HG03460 (cell line): ENCODE data around the gene SMTN.
"Not testable (repeated sequence)": the region's sequence is repeated elsewhere in the genome, so short reads cannot be mapped to it uniquely, and the experiment has no call there.

Experiments used
- ATAC-seq: cut with Tn5 transposase; IDR thresholded peaks from one replicate; pipeline ENCODE4 v1.9.1; 2021; ENCODE audit not compliant: unreplicated experiment

The SMTN gene

DNA sequence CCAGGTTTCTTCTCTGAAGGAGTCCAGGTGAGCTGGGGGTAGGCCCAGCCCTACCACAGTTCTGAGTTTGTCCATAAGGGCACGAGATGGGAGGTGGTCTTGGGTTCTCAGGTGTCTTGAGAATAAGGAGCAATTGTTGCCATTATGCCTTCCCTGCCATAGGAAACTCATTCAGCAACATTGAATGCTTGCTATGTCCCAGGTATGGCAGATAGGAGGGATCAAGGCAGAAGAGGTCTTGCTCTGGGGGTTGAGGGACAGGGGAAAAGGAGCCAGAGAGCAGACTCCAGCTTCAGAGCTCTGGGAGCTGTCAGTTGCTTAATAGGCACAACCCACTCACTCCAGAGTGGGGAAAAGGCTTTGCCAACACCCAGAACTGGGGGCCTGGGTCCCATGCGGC is 22.0 kb downstream of the SMTN start:
- no peak for ATAC-seq

DNA sequence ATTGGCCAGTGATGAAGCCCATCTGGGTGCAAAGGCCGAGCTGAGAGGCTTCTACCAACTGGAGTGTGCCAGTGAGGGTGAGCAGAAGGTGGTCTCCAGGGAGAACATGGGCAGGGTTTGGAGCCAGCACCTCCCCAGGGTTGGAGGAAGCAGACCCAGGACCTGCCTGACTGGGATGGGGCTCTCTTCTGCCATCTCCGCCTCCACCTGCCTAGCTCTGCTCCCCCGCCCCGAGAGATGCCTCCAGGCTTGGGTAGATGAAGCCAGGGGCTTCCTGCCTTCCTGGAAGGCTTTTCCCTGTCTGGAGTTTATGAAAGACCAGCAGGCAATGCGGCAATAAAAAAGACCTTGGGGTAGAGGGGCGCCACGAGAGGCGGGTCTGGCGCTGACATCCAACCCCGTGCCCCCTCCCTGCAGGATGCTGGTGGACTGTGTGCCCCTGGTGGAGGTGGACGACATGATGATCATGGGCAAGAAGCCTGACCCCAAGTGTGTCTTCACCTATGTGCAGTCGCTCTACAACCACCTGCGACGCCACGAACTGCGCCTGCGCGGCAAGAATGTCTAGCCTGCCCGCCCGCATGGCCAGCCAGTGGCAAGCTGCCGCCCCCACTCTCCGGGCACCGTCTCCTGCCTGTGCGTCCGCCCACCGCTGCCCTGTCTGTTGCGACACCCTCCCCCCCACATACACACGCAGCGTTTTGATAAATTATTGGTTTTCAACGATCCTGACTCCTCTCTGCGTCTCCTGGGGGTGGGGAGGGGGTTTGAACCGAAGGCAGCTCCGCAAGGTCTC is 23.0 kb downstream of the SMTN start:
- ATAC-seq, result no peak

DNA sequence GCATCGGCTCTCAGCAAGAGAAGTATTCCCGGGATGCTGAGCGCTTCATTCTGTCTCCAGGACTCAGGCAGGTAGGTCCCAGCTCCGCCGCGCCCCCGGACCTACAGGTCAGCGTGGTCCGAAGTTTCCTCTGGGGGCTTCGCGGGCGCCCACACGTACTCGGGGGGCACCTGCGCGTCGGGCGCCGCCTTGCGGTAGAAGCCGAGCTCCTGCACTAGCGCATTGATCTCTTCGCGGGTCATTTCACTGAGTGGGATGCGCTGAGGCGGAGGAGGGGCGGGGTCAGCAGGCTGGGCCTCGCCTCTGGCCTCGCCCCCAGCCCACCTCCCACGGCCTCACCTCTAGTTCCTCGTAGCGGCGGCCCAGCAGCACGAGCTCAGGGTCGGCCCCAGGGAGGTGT is 23.8 kb downstream of the SMTN start:
- no peak for ATAC-seq

DNA sequence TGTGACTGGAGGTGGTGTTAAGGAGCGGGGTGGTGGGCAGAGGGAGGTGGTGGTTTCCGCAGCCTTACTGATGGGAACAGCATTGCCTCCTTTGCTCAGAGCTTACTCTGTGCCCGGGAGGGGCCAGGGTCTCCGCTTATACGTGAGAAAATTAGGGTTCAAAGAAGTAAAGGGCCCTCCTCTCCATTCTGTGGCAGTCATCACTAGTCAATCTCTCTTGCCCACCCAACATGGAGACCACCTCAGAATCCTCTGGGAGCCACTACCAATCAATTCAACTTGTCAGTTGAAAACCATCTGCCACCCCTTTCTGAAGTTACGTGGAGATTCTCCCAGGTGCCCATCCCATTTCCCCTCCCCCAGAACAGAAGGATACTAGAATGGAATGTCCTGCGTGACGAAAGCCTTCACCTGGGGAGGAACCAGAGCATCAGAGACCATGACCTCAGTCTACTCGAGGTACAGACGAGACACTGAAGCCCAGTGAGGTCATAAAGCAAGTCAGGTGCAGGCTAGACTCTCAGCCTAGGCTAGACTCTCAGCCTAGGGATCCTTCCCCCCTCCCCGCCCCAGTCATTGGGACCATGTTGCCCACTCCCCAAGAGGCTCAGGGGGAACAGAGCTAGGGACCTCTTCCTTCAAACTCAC is 24.3 kb downstream of the SMTN start:
- ATAC-seq, result no peak

DNA sequence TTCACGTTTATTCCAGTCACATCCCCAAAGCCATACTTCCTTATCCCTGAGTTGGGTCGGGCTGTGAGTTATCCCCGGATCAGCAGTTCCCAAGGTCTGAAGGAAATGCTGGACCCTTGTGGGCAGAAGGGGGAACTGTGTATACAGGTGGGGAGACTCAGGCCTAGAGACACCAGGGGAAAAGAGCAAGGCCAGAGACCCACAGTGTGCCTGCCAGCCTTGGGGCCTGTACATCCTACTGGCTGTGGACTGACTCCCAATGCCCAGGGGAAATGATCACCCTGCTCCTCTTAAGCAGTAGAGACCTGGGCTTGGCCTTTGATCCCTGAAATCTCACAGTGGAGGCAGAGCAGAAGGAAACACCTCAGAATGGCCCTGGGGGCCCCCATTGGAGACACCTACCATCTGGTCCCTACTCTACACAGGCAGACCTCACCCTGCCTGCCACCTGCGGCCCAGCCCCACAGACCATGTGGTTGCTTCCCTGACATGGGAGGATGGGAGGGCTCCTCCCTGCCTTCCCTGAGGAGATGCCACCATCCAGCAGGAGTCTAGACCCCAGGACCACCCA is 25.0 kb downstream of the SMTN start:
- no peak for ATAC-seq

DNA sequence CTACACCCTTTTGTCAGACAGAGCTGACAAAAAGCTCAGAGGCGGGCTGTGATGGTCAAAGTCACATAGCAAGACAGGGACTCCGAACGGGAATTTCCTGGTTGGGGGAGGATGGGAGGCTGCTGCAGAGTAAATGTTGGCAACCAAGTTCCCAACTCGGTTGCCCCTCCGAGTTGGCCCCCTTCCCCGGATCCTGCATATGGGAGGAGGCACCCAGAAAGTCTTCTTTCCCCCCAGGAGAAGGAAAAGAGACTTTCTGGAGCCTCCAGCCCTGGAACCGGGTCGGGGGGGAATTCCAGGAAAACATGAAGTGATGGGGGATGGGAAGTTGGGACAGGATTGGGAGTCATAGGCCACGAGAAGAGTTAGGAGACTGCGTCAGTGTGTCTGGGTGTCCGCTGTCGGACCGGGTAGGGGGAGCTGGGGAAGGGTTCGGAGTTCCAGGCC is 25.6 kb downstream of the SMTN start:
- no peak for ATAC-seq

DNA sequence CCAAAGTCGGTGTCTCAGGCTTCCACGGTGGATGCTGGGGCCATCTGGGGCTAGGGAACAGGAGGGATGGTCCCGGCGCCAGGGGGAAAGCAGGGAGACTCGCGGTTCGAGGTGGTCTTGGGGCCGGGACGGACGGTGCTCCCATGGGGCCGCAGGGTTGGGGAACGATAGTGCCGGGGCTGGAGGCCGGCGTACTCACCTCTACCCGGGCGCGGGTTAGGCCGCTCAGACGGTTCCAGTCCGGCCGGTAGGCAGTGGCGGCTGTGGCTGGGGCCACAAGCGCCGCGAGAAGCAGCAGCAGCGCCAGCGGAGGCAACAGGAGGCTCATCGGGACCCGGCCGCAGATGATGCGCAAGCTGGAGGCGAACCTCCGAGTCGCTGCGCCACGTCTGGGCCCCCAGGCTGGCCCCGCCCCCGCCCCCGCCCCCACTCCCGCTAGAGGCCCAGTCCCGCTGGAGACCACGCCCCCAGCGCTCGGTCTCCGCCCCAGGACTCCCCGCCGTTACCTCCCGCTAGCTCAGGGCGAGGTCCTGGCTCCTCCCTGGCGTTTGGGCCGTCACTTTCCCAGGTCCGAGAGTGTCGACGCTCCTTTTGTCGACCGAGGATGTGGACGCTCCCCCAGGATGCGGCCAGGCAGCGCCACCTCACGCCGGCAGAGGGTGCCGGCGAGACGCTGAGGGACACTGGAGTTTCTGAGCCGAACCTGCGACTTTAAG is 26.2 kb downstream of the SMTN start, which contains the start of gene SELENOM:
Gene SELENOM (minus strand): TSS at position 391 of the 716 bp plus-strand sequence. CDS start 63 bp downstream, at position 328.
- peak; percentile 79 for ATAC-seq

DNA sequence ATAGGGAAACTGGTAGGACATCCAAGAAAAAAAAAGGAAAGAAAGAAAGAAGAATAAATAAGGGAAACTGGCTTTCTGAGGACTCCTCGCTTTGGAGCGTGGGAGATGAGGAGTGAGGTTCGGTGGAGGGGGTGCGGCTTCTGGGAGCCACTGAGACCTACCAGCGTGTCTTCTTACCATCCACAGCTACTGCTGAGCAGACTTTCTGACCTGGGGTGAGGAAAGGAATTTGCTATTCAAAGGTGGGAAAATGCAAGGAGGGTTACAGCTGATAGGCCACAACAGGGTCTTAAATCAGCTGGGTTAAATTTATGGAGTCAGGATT is 26.7 kb downstream of the SMTN start:
- no peak for ATAC-seq

DNA sequence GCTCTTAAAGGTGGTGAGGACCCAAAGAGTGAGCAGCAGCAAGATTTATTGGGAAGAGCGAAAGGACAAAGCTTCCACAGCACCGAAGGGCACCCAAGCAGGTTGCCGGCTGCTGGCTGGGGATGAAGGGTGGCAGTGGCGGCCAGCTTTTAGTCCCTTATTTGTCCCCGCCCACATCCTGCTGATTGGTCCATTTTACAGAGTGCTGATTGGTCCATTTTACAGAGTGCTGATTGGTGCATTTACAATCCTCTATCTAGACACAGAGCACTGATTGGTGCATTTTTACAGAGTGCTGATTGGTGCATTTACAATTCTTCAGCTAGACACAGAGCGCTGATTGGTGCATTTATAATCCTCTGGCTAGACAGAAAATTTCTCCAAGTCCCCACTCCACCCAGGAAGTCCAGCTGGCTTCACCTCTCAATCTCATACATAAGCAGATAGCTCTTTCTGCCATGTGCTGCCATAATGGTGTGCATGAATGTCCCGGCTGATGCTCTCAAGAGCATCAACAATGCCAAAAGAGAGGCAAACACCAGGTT is 31.5 kb downstream of the SMTN start:
- ATAC-seq, result not testable (repeated sequence)

DNA sequence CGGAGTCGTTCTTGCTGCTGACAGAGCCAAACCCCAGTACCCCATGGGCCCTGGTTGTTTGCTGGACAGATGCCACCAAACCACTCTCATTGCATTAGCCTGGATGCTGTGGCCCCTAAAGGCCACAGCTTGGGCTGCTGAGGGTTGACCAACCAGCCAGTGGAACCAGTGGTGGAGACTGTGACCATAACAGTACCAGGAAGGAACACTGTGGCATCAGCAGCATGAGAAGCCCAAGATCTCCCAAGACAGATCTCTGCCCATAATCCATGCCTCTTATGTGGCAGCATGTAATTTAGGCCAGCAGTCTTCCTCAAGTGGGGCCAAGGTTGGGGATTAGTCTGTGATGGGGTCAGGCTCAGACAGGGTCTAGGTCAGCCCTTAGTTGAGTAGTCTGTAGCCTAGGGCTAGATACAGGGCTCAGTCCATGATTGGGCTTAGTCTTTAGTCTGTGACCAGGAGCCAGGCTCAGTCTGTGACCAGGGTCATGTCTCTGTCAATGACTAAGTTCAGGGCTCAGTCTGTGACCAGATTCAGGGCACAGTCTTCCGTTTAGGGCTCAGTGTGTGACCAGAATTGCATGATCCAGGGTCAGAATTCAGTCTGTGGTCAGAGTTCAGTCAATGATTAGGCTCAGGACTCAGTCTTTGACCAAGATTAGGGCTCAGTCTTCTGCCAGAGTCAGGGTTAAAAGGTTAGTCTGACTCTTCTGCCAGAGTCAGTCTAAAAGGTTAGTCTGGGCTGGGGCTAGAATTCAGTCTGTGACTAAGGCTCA is 37.1 kb downstream of the SMTN start:
- no peak for ATAC-seq

DNA sequence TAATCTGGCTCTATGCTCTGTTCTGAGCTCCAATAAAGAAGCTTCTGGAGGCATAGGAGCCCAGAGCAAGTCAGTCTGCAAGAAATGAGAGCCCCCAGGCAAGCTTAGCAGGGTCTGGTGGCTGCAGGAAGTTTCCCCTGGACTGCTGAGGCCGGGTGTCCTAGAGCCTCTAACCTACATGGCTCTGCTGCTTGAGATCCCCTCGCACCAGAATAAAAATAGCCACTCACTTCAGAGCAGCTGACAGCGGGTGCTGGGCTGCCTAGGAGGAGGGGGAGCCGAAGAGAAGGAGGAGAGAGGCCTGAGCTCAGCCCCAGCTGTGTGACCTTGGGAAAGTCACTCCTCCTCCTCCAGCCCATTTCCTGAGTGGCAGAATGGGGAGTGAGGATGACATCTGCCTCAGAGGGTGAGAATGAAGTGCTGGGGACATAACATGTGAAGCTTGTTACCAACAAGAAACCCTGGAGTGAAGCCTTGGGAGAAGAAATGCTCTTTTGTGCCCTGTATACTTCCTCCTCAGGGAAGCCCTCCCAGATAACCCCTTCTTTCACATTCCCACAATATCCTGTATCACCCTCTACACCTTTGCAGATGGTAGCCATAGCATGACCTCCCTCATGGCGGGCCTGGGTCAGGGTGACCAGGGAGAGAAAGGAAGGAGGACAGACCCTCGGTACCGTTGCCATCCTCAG is 38.1 kb downstream of the SMTN start:
- no peak for ATAC-seq

DNA sequence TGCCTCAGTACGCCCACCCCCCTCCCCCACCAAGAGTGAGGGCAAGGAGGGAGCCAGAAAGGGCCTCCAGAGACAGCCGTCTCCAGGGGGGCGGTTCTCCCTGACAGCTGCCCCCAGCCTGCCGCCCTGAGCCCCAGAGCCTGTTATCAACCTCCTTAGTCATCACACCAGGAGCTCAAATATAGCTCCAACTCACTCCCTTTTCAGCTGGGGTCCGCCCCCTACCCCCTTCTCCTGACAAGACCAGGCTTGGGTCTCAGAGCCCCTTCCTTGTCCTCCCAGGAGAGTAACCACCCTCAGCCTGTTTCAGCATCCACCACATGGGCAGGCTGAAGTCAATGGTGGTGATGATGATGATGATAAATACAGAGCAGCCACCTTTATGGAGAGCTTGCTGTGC is 39.1 kb downstream of the SMTN start:
- no peak for ATAC-seq

DNA sequence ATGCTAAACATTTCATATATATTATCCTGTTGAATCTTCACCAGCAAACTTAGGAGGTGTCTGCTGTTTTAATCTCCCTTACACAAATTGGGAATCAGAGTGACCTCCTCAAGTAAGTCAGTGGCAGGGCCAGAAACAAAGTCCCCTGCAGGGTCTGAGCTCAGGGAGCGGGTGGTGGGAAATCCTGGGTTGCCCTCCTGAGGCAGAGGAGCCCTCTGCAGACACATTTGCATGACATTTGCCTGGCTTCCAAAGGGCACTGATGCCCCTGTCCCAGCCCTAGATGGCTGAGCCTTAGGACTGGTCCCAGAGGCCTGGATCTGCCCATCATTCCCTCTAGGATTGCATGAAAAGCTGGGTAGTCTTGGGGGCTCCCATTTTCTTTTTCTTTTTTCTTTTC is 39.5 kb downstream of the SMTN start:
- ATAC-seq, result no peak

DNA sequence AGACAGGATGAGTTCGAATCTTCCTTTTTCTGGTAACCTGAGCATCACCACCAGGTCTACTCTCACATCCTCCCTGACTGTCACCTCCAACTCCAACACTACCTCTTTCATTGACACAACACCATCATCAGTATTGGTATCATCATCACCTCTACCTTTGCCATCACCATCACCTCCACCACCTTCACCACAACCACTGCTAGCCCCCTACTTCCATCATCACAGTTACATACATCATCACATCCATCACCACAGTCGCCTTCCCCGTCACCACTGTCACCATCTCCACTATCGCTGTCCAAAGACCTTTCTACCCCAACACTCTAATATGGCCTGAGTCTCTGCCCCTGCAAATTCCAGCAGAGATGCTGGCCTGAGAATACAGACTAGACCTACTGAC is 40.3 kb downstream of the SMTN start:
- ATAC-seq, result no peak

DNA sequence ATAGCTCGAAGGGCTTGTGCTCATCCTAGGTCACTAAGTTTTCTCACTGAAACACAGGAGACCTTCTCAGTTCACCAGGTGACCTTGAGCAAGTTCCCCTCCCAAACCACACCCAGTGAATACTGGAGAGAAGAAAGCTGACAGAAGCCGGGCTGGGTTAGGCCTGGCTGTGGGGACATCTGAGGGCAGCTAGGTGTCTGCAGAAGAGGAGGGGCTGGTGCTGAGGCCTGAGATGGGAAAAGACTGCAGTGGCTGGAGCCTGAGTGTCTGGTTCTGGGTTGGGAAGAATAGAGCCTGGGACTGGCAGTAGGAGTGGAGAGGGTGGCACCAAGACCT is 41.0 kb downstream of the SMTN start:
- ATAC-seq, result no peak

DNA sequence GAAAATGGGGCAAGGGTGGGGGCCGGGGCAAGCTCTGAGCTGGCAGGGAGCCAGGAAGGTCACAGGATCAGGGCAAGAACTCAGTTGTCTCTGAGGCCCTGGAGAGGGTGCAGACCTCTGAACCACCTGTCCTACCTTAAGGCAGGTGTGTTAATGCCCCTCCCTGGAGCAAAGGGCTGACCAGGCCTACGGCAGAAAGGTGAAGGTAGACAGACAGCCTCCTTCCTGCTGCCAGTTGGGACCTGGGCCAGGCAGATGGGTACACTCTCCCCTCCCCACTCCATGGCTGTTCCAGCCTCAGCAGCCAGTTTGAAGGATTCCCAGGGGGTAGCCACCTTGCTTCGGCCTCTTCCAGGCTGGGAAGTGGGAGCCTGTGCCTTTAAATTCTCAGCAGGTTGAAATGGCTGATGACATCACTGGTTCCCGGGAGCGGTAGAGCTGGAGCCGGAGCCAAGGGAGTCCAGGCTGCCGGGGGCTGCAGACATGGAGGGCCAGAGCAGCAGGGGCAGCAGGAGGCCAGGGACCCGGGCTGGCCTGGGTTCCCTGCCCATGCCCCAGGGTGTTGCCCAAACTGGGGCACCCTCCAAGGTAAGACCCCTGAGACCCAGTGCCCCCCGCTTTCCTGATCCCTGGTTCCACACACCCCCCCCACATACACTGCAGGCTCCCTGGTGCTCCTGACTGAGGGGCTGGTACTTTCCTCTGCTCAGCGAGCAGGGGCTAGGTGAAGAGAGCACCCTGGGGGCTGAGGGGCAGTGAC is 41.6 kb downstream of the SMTN start, which contains the start of gene INPP5J:
Gene INPP5J (plus strand): TSS at position 435 of the 760 bp plus-strand sequence. CDS start 49 bp downstream, at position 484.
- ATAC-seq, result no peak

DNA sequence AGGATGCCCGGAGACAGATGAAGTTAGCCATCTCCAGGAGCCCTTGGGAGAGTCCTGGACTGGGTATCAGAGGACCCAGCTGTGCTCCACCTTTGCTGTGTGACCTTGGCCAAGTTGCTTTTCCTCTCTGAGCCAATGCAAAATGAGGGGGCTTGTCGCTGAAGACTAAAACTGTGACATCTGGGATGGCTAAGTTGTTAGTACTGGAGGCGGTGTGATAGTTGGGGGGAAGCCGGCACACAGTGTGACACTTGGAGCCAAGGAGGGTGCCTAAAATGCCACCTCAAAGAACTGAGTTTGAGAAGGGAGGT is 42.1 kb downstream of the SMTN start:
- no peak for ATAC-seq

DNA sequence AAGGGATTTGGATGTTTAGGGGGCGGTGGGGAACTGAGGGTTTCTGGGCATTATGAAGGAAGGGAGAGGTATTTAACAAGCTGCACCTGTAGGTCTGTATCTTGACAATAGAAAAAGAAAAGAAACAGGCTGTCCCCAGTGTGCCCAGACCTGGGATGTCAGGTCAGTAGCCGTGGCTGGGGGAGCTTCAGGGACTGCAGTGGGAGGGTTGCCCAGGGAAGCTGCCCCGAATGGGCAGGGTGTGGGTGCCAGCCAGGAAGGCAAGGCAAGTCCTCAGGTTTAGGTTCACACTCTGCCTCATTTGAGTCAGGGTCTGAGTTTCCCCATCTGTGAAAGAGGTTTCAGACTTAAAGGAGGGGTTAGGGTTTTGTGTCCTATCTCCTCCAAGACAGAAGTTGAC is 43.2 kb downstream of the SMTN start:
- no peak for ATAC-seq

DNA sequence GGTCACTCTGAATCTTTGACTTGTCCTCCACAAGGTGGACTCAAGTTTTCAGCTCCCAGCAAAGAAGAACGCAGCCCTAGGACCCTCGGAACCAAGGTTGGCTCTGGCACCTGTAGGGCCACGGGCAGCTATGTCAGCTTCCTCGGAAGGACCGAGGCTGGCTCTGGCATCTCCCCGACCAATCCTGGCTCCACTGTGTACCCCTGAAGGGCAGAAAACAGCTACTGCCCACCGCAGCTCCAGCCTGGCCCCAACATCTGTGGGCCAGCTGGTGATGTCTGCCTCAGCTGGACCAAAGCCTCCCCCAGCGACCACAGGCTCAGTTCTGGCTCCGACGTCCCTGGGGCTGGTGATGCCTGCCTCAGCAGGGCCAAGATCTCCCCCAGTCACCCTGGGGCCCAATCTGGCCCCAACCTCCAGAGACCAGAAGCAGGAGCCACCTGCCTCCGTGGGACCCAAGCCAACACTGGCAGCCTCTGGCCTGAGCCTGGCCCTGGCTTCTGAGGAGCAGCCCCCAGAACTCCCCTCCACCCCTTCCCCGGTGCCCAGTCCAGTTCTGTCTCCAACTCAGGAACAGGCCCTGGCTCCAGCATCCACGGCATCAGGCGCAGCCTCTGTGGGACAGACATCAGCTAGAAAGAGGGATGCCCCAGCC is 43.8 kb downstream of the SMTN start:
- ATAC-seq, result no peak
